CD8-positive, alpha-beta memory T cell (primary cell): ENCODE data around the gene TP73. TPM values are rescaled to one million over a fixed set of nuclear protein-coding genes. Genes with fewer than 3 reads are reported as not detected.
A peak's percentile ranks its signal among the peaks of the same experiment; 100 is the strongest.
"Not testable (repeated sequence)": the region's sequence is repeated elsewhere in the genome, so short reads cannot be mapped to it uniquely, and the experiment has no call there.

ENCODE experiments used
- CTCF ChIA-PET: fragments of 350-600 bp; sonication (Branson Sonifier 250); formaldehyde crosslinking; loops from one replicate; lab custom pipeline; 2021; ENCODE audit warnings: antibody characterized with exemption; lab: Charles Lee
- POLR2A ChIA-PET: fragments of 350-600 bp; sonication (Branson Sonifier 250); formaldehyde crosslinking; loops from one replicate; lab custom pipeline; 2021; ENCODE audit warnings: antibody characterized with exemption; lab: Charles Lee
- DNase-seq, 5 donors: peaks; one replicate each; pipeline versions ENCODE4 v3.0.0 to v3.0.0-alpha.2; 2020 to 2022; ENCODE audit warnings: mixed read lengths in 1 of 5
- H3K27ac ChIP-seq: one replicate; pipeline ENCODE4 v1.7.0; 2013; ENCODE audit warnings: low read depth, mild to moderate bottlenecking, low read length, moderate library complexity
- H3K27me3 ChIP-seq: 2 replicates; pipeline ENCODE4 v1.7.0; 2013; ENCODE audit warnings: low read length, mild to moderate bottlenecking; ENCODE audit not compliant: insufficient read depth, poor library complexity, severe bottlenecking
- H3K36me3 ChIP-seq: 2 replicates; pipeline ENCODE4 v1.7.0; 2013; ENCODE audit warnings: mild to moderate bottlenecking, low read length, moderate library complexity; ENCODE audit not compliant: insufficient read depth
- H3K4me1 ChIP-seq: 2 replicates; pipeline ENCODE4 v1.7.0; 2013; ENCODE audit warnings: mild to moderate bottlenecking, low read length, moderate library complexity; ENCODE audit not compliant: insufficient read depth
- H3K4me3 ChIP-seq: 2 replicates; pipeline ENCODE4 v1.7.0; 2013; ENCODE audit warnings: mild to moderate bottlenecking, low read length
- H3K9me3 ChIP-seq: 2 replicates; pipeline ENCODE4 v1.7.0; 2013; ENCODE audit warnings: mild to moderate bottlenecking, low read length
- H3K27ac Mint-ChIP-seq, 8 donors: one replicate each; pipeline ENCODE4 v1.8.0; 2020 to 2021; ENCODE audit warnings: mixed read lengths in 8 of 8, mild to moderate bottlenecking in 6 of 8, inconsistent platforms in 3 of 8, moderate library complexity in 3 of 8
- H3K27me3 Mint-ChIP-seq, 2 donors: one replicate each; pipeline ENCODE4 v1.8.0; 2020 to 2021; ENCODE audit warnings: mixed read lengths in 2 of 2, mild to moderate bottlenecking in 1 of 2, moderate library complexity in 1 of 2
- H3K36me3 Mint-ChIP-seq, 3 donors: one replicate each; pipeline ENCODE4 v1.8.0; 2020 to 2021; ENCODE audit warnings: mixed read lengths in 3 of 3, inconsistent platforms in 1 of 3, mild to moderate bottlenecking in 1 of 3
- H3K4me1 Mint-ChIP-seq, 3 donors: one replicate each; pipeline ENCODE4 v1.8.0; 2020 to 2021; ENCODE audit warnings: mixed read lengths in 3 of 3, inconsistent platforms in 1 of 3, mild to moderate bottlenecking in 1 of 3
- H3K4me3 Mint-ChIP-seq, 7 donors: one replicate each; pipeline ENCODE4 v1.8.0; 2020 to 2021; ENCODE audit warnings: mixed read lengths in 7 of 7, mild to moderate bottlenecking in 6 of 7, moderate library complexity in 4 of 7, inconsistent platforms in 2 of 7
- H3K9me3 Mint-ChIP-seq, 5 donors: one replicate each; pipeline ENCODE4 v1.8.0; 2020 to 2022; ENCODE audit warnings: mixed read lengths in 5 of 5, mild to moderate bottlenecking in 3 of 5, moderate library complexity in 2 of 5, inconsistent platforms in 1 of 5
- polyA plus RNA-seq: library from polyadenylated mRNA; unstranded; fragments of 300-500 nt; fragmentation: Illumina TruSeq; gene quantifications from one replicate; pipeline ENCODE4 v1.2.3, GENCODE V29; 2021
- total RNA-seq, 2 experiments: library from RNA; stranded (reverse); gene quantifications; one replicate each; pipeline ENCODE4 v1.2.3, GENCODE V29; 2021

Gene TP73
- total and polyA plus RNA-seq, 3 experiments from 2014 or later = 0.20 to 0.63 (median 0.49) TPM

GRCh38 chr1:3622102-3622501 lies 30.2 kb upstream of the TP73 start:
- H3K9me3 Mint-ChIP-seq, H3K27me3 ChIP-seq, H3K36me3 ChIP-seq, H3K9me3 ChIP-seq, H3K27ac ChIP-seq, DNase-seq, POLR2A ChIA-PET, H3K27me3 Mint-ChIP-seq, H3K4me3 ChIP-seq: not testable (repeated sequence)
- Mint-ChIP-seq H3K4me3 (peak overlapping the region in 6 of 7 donors; percentile 37 to 97 (median 80)), H3K36me3 (peaks cover 0 to 18% (median 3%) of the 10 kb centered on the region in 3 donors), H3K27ac (peak overlapping the region; percentile 41 to 97 (median 82)), H3K4me1 (peaks cover 47 to 60% (median 47%) of the 10 kb centered on the region in 3 donors)
- CTCF ChIA-PET = interaction anchor here (0.7 to 4.0 kb wide), 7 partner anchors 7 to 169 kb away, joined by 3 to 47 read pairs (median 15); no protein-coding TSS in a partner anchor
- peaks cover 29% of the 10 kb centered on the region for H3K4me1 ChIP-seq

- Histone ChIP-seq H3K9me3 (no peaks in the 10 kb centered on the region), H3K27me3 (no peaks in the 10 kb centered on the region), H3K4me1 (peaks cover 29% of the 10 kb centered on the region), H3K36me3 (peaks cover 14% of the 10 kb centered on the region), H3K4me3 (peak overlapping the region; percentile 93), H3K27ac (peak overlapping the region; percentile 84)
- POLR2A ChIA-PET = interaction anchor here (0.6 kb wide), 1 partner anchor 278 kb away, joined by 3 read pairs; no protein-coding TSS in a partner anchor
- Mint-ChIP-seq H3K27ac (peak overlapping the region; percentile 55 to 97 (median 94)), H3K9me3 (no peaks in the 10 kb centered on the region), H3K4me1 (peaks cover 47 to 60% (median 47%) of the 10 kb centered on the region in 3 donors), H3K4me3 (peak overlapping the region; percentile 93 to 99 (median 96)), H3K27me3 (peaks cover 0 to 1% of the 10 kb centered on the region in 2 donors), H3K36me3 (peaks cover 0 to 32% (median 3%) of the 10 kb centered on the region in 3 donors)
- CTCF ChIA-PET = interaction anchor here (1.0 to 1.2 kb wide), 2 partner anchors 15 to 171 kb away, joined by 3 to 4 read pairs; no protein-coding TSS in a partner anchor
- DNase-seq = no peak
These were observed 28.7 kb upstream of the TP73 start for GRCh38 chr1:3623441-3624199.

- H3K27ac Mint-ChIP-seq = peak within 1 kb of the TSS; percentile 91 to 97 (median 94)
- H3K9me3 ChIP-seq = no peaks in the 10 kb centered on the region
- peaks cover 0 to 1% of the 10 kb centered on the region in 2 donors for H3K27me3 Mint-ChIP-seq
- peaks cover 29% of the 10 kb centered on the region for H3K4me1 ChIP-seq
- peaks cover 22% of the 10 kb centered on the region for H3K36me3 ChIP-seq
- peaks cover 0 to 40% (median 5%) of the 10 kb centered on the region in 3 donors for H3K36me3 Mint-ChIP-seq
- ChIA-PET CTCF (no interaction called here), POLR2A (no interaction called here)
- no peaks in the 10 kb centered on the region for H3K9me3 Mint-ChIP-seq
- peaks cover 40 to 55% (median 41%) of the 10 kb centered on the region in 3 donors for H3K4me1 Mint-ChIP-seq
- H3K27me3 ChIP-seq = no peaks in the 10 kb centered on the region
- peak within 1 kb of the TSS; percentile 84 for H3K27ac ChIP-seq
- peak within 1 kb of the TSS; percentile 93 to 99 (median 96) for H3K4me3 Mint-ChIP-seq
- DNase-seq = peak; percentile 98 to 99 (median 98)
- H3K4me3 ChIP-seq = peak within 1 kb of the TSS; percentile 93
These were observed 27.8 kb upstream of the TP73 start, which contains the start of gene TPRG1L for GRCh38 chr1:3624200-3625136. TSS of gene TPRG1L (plus strand) at chr1:3625015. CDS start at chr1:3625073, 58 bp downstream.

- Mint-ChIP-seq H3K4me3 (peak overlapping the region; percentile 93 to 99 (median 96)), H3K36me3 (peaks cover 0 to 49% (median 5%) of the 10 kb centered on the region in 3 donors), H3K9me3 (no peaks in the 10 kb centered on the region), H3K27ac (peak overlapping the region; percentile 47 to 97 (median 92)), H3K4me1 (peaks cover 35 to 54% (median 41%) of the 10 kb centered on the region in 3 donors), H3K27me3 (peaks cover 0 to 1% of the 10 kb centered on the region in 2 donors)
- ChIA-PET CTCF (interaction anchor here (1.1 kb wide), 1 partner anchor 172 kb away, joined by 3 read pairs; no protein-coding TSS in a partner anchor), POLR2A (interaction anchor here (0.5 to 0.8 kb wide), 2 partner anchors 95 to 137 kb away, joined by 3 read pairs; no protein-coding TSS in a partner anchor)
- H3K4me3 ChIP-seq = peak overlapping the region; percentile 74
- no peaks in the 10 kb centered on the region for H3K9me3 ChIP-seq
- peak in 1 of 5 donors; percentile 51 for DNase-seq
- H3K27ac ChIP-seq = peak overlapping the region; percentile 84
- H3K4me1 ChIP-seq = peaks cover 29% of the 10 kb centered on the region
- peaks cover 30% of the 10 kb centered on the region for H3K36me3 ChIP-seq
- H3K27me3 ChIP-seq = no peaks in the 10 kb centered on the region
These were observed 27.0 kb upstream of the TP73 start for GRCh38 chr1:3625151-3625907.

GRCh38 chr1:3626025-3626424 lies 26.3 kb upstream of the TP73 start:
- CTCF ChIA-PET = interaction anchor here (1.1 to 1.4 kb wide), 2 partner anchors 135 to 173 kb away, joined by 3 to 5 read pairs; no protein-coding TSS in a partner anchor
- Histone ChIP-seq H3K4me1 (peaks cover 25% of the 10 kb centered on the region), H3K9me3 (no peaks in the 10 kb centered on the region), H3K36me3 (peaks cover 30% of the 10 kb centered on the region), H3K4me3 (peak overlapping the region; percentile 74), H3K27me3 (no peaks in the 10 kb centered on the region), H3K27ac (no peak overlapping the region)
- H3K9me3 Mint-ChIP-seq = no peaks in the 10 kb centered on the region
- peak overlapping the region; percentile 47 to 93 (median 84) for H3K27ac Mint-ChIP-seq
- peaks cover 0 to 1% of the 10 kb centered on the region in 2 donors for H3K27me3 Mint-ChIP-seq
- H3K4me3 Mint-ChIP-seq = peak overlapping the region; percentile 78 to 99 (median 96)
- peaks cover 30 to 47% (median 38%) of the 10 kb centered on the region in 3 donors for H3K4me1 Mint-ChIP-seq
- POLR2A ChIA-PET = interaction anchor here (0.5 to 0.8 kb wide), 2 partner anchors 95 to 138 kb away, joined by 3 read pairs; no protein-coding TSS in a partner anchor
- H3K36me3 Mint-ChIP-seq = peaks cover 0 to 55% (median 5%) of the 10 kb centered on the region in 3 donors
- DNase-seq = no peak

- peak overlapping the region in 1 of 8 donors; percentile 69 for H3K27ac Mint-ChIP-seq
- Histone ChIP-seq H3K4me1 (peaks cover 24% of the 10 kb centered on the region), H3K27me3 (no peaks in the 10 kb centered on the region), H3K9me3 (no peaks in the 10 kb centered on the region), H3K36me3 (peaks cover 34% of the 10 kb centered on the region), H3K4me3 (no peak overlapping the region), H3K27ac (no peak overlapping the region)
- peaks cover 0 to 58% (median 2%) of the 10 kb centered on the region in 3 donors for H3K36me3 Mint-ChIP-seq
- POLR2A ChIA-PET = no interaction called here
- H3K4me3 Mint-ChIP-seq = peak overlapping the region in 1 of 7 donors; percentile 48
- no peak for DNase-seq
- no peaks in the 10 kb centered on the region for H3K9me3 Mint-ChIP-seq
- H3K27me3 Mint-ChIP-seq = peaks cover 0 to 1% of the 10 kb centered on the region in 2 donors
- CTCF ChIA-PET = interaction anchor here (6.0 kb wide), 1 partner anchor 8 kb away, joined by 36 read pairs; no protein-coding TSS in a partner anchor
- H3K4me1 Mint-ChIP-seq = peaks cover 23 to 31% (median 24%) of the 10 kb centered on the region in 3 donors
These were observed 24.6 kb upstream of the TP73 start for GRCh38 chr1:3627515-3628253.
